HepG2 (cell line): Measurements from ENCODE around the gene UXS1. TPM values are rescaled to one million over a fixed set of nuclear protein-coding genes. Genes with fewer than 3 reads are reported as not detected.

Source experiments
- ARNT ChIP-seq: fragments of 450-650 bp; IDR thresholded peaks from 2 replicates; pipeline ENCODE4 v1.6.1; 2017
- ATRX ChIP-seq: sonication (generic); formaldehyde crosslinking; IDR thresholded peaks from 2 replicates; pipeline ENCODE4 v1.4.0; 2020; ENCODE audit warnings: missing genetic modification reagents, borderline replicate concordance
- ELF4 ChIP-seq: sonication (generic); formaldehyde crosslinking; IDR thresholded peaks from 2 replicates; pipeline ENCODE4 v1.5.0; 2020; ENCODE audit warnings: missing genetic modification reagents, mild to moderate bottlenecking, moderate library complexity, borderline replicate concordance
- FOSL2 ChIP-seq: sonication (generic); formaldehyde crosslinking; IDR thresholded peaks from 2 replicates; pipeline ENCODE4 v1.4.0; 2020; ENCODE audit warnings: missing genetic modification reagents
- MAFG ChIP-seq: sonication (generic); formaldehyde crosslinking; IDR thresholded peaks from 2 replicates; pipeline ENCODE4 v1.5.1; 2020; ENCODE audit warnings: mild to moderate bottlenecking, missing genetic modification reagents
- RARG ChIP-seq: sonication (generic); formaldehyde crosslinking; IDR thresholded peaks from 2 replicates; pipeline ENCODE4 v1.4.0; 2020; ENCODE audit warnings: low read depth, mild to moderate bottlenecking, missing genetic modification reagents
- RFXAP ChIP-seq: sonication (generic); formaldehyde crosslinking; IDR thresholded peaks from 2 replicates; pipeline ENCODE4 v1.4.0; 2020; ENCODE audit warnings: missing genetic modification reagents, borderline replicate concordance
- SP2 ChIP-seq: sonication (generic); formaldehyde crosslinking; IDR thresholded peaks from 2 replicates; pipeline ENCODE4 v1.5.1; 2020; ENCODE audit warnings: mild to moderate bottlenecking, missing genetic modification reagents
- TBL1XR1 ChIP-seq: fragments of 150-350 bp; IDR thresholded peaks from 2 replicates; pipeline ENCODE4 v1.6.1; 2014; ENCODE audit warnings: borderline replicate concordance, low read length; ENCODE audit not compliant: partially characterized antibody
- TRIM22 ChIP-seq: fragments of 450-650 bp; IDR thresholded peaks from 2 replicates; pipeline ENCODE4 v1.6.1; 2017
- XRCC5 ChIP-seq: fragments of 200-400 bp; formaldehyde crosslinking; optimal IDR thresholded peaks from 2 replicates; pipeline ENCODE3; 2017; ENCODE audit warnings: mild to moderate bottlenecking, low read length
- ZBTB46 ChIP-seq: sonication (generic); formaldehyde crosslinking; IDR thresholded peaks from 2 replicates; pipeline ENCODE4 v1.4.0; 2020; ENCODE audit warnings: mild to moderate bottlenecking, missing genetic modification reagents, borderline replicate concordance
- ZNF383 ChIP-seq: sonication (generic); formaldehyde crosslinking; IDR thresholded peaks from 2 replicates; pipeline ENCODE4 v1.4.0; 2020; ENCODE audit warnings: missing genetic modification reagents, mild to moderate bottlenecking, borderline replicate concordance
- ZNF7 ChIP-seq: IDR thresholded peaks from 2 replicates; pipeline ENCODE4 v1.6.1; 2016; ENCODE audit warnings: missing biosample characterization, missing genetic modification reagents
- ZNF747 ChIP-seq: sonication (generic); formaldehyde crosslinking; IDR thresholded peaks from 2 replicates; pipeline ENCODE4 v1.8.1; 2023; ENCODE audit warnings: missing genetic modification reagents, mild to moderate bottlenecking, borderline replicate concordance
- polyA plus RNA-seq, 8 experiments: library from polyadenylated mRNA; depleted of rRNA in 3 of 8; stranded (reverse) in 7 of 8; unstranded in 1 of 8; fragments of >200 nt; fragmentation: Illumina TruSeq in 4 of 8; extraction: Trizol in 4 of 8; gene quantifications; 2 replicates each; pipeline versions ENCODE4 v1.2.1 to v1.2.3, GENCODE V29; 2011 to 2016; ENCODE audit warnings: low read depth in 4 of 8, missing spikeins in 1 of 8, mixed read lengths in 1 of 8; ENCODE audit not compliant: insufficient read depth in 1 of 8
- total RNA-seq, 5 experiments: library from RNA; depleted of rRNA; stranded (reverse); fragments of >200 nt; fragmentation: Illumina TruSeq; extraction: Trizol; gene quantifications; 2 replicates each; pipeline ENCODE4 v1.2.3, GENCODE V29; 2016; ENCODE audit warnings: low read depth in 1 of 5
- TF ChIP-seq, protein P1 (sequence below): IDR thresholded peaks from 2 replicates; pipeline ENCODE4 v1.6.1; 2016; ENCODE audit warnings: low read depth, borderline replicate concordance
- TF ChIP-seq, protein P2 (sequence below): IDR thresholded peaks from 2 replicates; pipeline ENCODE4 v1.6.1; 2016; ENCODE audit warnings: missing compliant biosample characterization, missing genetic modification reagents, borderline replicate concordance
- TF ChIP-seq, protein P3 (sequence below): sonication (generic); formaldehyde crosslinking; IDR thresholded peaks from 2 replicates; pipeline ENCODE4 v1.5.0; 2020; ENCODE audit warnings: mild to moderate bottlenecking, missing genetic modification reagents, borderline replicate concordance
- TF ChIP-seq, protein P4 (sequence below): sonication (generic); formaldehyde crosslinking; IDR thresholded peaks from 2 replicates; pipeline ENCODE4 v1.4.0; 2020; ENCODE audit warnings: missing genetic modification reagents

The UXS1 gene
- total and polyA plus RNA-seq, 2 of the 13 experiments (the other 11 are each of a cell fraction or from before 2014, with no cell fraction given): 53.3 to 110 TPM

- TF ChIP-seq, protein P1, sequence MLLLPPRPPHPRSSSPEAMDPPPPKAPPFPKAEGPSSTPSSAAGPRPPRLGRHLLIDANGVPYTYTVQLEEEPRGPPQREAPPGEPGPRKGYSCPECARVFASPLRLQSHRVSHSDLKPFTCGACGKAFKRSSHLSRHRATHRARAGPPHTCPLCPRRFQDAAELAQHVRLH (CRISPR knock-in tag): peak; percentile 85; the same call in 1 of the 2 replicates
- no peak for TF ChIP-seq ZNF383 (CRISPR knock-in tag)
- no peak for TF ChIP-seq ARNT
- TF ChIP-seq, protein P2, sequence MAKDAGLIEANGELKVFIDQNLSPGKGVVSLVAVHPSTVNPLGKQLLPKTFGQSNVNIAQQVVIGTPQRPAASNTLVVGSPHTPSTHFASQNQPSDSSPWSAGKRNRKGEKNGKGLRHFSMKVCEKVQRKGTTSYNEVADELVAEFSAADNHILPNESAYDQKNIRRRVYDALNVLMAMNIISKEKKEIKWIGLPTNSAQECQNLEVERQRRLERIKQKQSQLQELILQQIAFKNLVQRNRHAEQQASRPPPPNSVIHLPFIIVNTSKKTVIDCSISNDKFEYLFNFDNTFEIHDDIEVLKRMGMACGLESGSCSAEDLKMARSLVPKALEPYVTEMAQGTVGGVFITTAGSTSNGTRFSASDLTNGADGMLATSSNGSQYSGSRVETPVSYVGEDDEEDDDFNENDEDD (CRISPR knock-in tag): peak; percentile 68; the same call in 1 of the 2 replicates
- 0 out of 2 replicates have a peak, but pooled peaks have one; percentile 14 for TF ChIP-seq ZNF747
- no peak for TF ChIP-seq ZBTB46 (CRISPR knock-in tag)
- TF ChIP-seq XRCC5: no peak
- no peak for TF ChIP-seq SP2 (CRISPR knock-in tag)
- no peak for TF ChIP-seq FOSL2
- no peak for TF ChIP-seq MAFG (CRISPR knock-in tag)
- no peak for TF ChIP-seq RARG (CRISPR knock-in tag)
- no peak for TF ChIP-seq TBL1XR1
- TF ChIP-seq, protein P3, sequence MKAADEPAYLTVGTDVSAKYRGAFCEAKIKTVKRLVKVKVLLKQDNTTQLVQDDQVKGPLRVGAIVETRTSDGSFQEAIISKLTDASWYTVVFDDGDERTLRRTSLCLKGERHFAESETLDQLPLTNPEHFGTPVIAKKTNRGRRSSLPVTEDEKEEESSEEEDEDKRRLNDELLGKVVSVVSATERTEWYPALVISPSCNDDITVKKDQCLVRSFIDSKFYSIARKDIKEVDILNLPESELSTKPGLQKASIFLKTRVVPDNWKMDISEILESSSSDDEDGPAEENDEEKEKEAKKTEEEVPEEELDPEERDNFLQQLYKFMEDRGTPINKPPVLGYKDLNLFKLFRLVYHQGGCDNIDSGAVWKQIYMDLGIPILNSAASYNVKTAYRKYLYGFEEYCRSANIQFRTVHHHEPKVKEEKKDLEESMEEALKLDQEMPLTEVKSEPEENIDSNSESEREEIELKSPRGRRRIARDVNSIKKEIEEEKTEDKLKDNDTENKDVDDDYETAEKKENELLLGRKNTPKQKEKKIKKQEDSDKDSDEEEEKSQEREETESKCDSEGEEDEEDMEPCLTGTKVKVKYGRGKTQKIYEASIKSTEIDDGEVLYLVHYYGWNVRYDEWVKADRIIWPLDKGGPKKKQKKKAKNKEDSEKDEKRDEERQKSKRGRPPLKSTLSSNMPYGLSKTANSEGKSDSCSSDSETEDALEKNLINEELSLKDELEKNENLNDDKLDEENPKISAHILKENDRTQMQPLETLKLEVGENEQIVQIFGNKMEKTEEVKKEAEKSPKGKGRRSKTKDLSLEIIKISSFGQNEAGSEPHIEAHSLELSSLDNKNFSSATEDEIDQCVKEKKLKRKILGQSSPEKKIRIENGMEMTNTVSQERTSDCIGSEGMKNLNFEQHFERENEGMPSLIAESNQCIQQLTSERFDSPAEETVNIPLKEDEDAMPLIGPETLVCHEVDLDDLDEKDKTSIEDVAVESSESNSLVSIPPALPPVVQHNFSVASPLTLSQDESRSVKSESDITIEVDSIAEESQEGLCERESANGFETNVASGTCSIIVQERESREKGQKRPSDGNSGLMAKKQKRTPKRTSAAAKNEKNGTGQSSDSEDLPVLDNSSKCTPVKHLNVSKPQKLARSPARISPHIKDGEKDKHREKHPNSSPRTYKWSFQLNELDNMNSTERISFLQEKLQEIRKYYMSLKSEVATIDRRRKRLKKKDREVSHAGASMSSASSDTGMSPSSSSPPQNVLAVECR (CRISPR knock-in tag): peak; percentile 78
- TF ChIP-seq ELF4: no peak
- 0 out of 2 replicates have a peak, but pooled peaks have one; percentile 43 for TF ChIP-seq RFXAP (CRISPR knock-in tag)
- no peak for TF ChIP-seq ATRX (CRISPR knock-in tag)
- no peak for TF ChIP-seq TRIM22
- TF ChIP-seq ZNF7 (CRISPR knock-in tag): no peak
- TF ChIP-seq, protein P4, sequence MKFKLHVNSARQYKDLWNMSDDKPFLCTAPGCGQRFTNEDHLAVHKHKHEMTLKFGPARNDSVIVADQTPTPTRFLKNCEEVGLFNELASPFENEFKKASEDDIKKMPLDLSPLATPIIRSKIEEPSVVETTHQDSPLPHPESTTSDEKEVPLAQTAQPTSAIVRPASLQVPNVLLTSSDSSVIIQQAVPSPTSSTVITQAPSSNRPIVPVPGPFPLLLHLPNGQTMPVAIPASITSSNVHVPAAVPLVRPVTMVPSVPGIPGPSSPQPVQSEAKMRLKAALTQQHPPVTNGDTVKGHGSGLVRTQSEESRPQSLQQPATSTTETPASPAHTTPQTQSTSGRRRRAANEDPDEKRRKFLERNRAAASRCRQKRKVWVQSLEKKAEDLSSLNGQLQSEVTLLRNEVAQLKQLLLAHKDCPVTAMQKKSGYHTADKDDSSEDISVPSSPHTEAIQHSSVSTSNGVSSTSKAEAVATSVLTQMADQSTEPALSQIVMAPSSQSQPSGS: 0 out of 2 replicates have a peak, but pooled peaks have one; percentile 20
Measured at GRCh38 chr2:106193977-106194778, at the start of gene UXS1 (continued).
